Epithelial cell of prostate (primary cell): Measurements from ENCODE around the gene BBS2.

ENCODE experiments used
- DNase-seq: peaks from one replicate; pipeline ENCODE4 v3.0.0-alpha.2; 2011; ENCODE audit warnings: low read depth, low spot score
- H3K27ac ChIP-seq: fragments of 450-650 bp; 2 replicates; pipeline ENCODE4 v1.5.1; 2017; ENCODE audit warnings: mild to moderate bottlenecking

The BBS2 gene

GRCh38 chr16:56478281-56479049 lies 41.4 kb downstream of the BBS2 start:
- DNase-seq: no peak
- peak overlapping the region; percentile 54 for H3K27ac ChIP-seq

- H3K27ac ChIP-seq: peak overlapping the region; percentile 75
Measured at GRCh38 chr16:56477096-56477878, 42.5 kb downstream of the BBS2 start.

GRCh38 chr16:56475201-56475600 lies 44.6 kb downstream of the BBS2 start:
- no peak for DNase-seq
- no peak overlapping the region for H3K27ac ChIP-seq

More at GRCh38 chr16:56477096-56477878, 42.5 kb downstream of the BBS2 start:
- peak; percentile 27 for DNase-seq

- H3K27ac ChIP-seq: peak overlapping the region; percentile 44
- DNase-seq: no peak
Measured at GRCh38 chr16:56470666-56471065, 49.2 kb downstream of the BBS2 start.

GRCh38 chr16:56470232-56470631 lies 49.6 kb downstream of the BBS2 start:
- peak overlapping the region; percentile 44 for H3K27ac ChIP-seq
- DNase-seq: peak; percentile 44

DNA sequence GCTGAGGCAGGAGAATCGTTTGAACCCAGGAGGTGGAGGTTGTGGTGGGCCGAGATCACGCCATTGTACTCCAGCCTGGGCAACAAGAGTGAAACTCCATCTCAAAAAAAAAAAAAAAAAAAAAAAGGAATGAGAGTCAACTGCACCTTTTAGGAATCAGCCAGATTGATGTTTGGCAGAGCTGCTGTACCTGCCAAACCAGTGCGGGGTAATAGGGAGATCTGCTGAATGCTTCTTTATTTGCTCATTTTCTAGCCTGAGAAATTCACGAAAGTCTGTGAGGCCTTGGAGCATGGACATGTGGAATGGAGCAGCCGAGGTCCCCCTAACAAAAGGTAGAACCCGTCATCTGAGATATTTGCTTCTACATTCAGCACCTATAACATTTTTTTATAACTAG lies 50.1 kb downstream of the BBS2 start:
- DNase-seq: no peak
- H3K27ac ChIP-seq: peak overlapping the region; percentile 44

DNA sequence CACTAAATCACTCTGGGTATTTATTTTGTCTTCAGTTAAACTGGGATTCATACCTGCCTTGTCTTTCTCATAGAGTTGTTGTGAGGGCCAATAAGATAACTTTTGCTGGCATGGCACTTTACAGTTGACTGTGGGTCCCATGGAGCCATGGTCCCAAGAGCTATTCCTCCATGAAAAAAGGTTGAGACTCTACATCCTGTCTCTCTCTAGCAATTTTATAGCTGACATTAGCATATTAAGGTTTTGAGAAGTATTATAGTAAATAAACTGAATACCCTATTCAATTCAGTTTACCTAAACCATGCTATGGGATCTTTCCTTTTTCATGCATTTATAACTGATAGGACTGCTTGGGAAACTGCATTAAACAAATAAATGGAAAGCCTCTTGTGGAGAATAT lies 51.0 kb downstream of the BBS2 start:
- H3K27ac ChIP-seq: no peak overlapping the region
- no peak for DNase-seq

DNA sequence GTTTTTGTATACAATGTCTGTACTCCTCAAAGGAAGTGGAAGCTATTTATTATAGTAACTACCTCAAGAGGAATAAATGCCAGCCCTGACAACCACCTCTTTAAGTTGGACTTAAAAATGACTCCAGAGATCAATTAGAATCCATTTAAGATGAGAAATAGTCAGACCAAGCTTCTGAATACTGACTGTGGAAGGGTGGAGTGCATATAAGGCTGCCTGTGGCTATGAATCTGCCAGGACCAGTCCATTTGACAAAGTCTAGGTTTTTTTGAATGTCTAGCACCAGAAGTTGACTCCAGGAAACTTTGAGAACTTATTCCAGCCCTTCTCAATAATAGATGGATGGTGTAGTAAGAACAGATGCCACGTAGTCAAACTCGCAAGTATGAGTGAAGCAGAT lies 53.5 kb downstream of the BBS2 start:
- DNase-seq: no peak
- no peak overlapping the region for H3K27ac ChIP-seq

GRCh38 chr16:56463153-56463552 lies 56.7 kb downstream of the BBS2 start:
- no peak overlapping the region for H3K27ac ChIP-seq
- no peak for DNase-seq

DNA sequence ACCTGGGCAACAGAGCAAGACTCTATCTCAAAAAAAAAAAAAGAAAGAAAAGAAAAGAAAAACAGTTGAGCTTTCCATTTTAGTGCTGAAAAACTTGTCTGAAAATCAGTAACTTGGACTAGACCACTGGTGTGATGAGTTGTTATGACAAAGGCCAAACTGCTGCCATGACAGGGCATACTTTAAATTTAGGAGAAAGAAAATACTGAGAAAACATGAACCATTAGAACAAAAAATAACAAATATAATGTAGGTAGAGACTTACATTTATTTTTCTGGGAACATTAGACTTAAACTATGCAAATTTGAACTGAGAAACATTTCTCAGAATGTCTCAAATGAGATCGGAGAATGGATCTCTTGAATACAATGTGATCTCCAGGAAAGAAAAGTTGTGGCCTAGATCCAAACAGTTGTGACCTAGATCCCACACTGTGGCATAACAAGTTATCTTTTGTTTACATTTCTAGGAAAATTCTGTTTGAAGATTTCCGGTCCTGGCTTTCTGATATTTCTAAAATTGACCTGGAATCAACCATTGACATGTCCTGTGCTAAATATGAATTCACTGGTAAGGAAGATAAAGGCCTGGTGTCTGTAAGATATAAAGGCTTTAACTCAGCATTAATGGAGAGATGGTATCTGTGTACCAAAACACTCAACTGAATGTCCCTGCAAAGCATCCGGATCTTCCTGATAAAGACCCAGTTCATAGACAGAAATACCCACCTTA lies 57.6 kb downstream of the BBS2 start:
- no peak overlapping the region for H3K27ac ChIP-seq
- no peak for DNase-seq

- H3K27ac ChIP-seq: no peak overlapping the region
Measured at GRCh38 chr16:56460101-56460500, 59.7 kb downstream of the BBS2 start.

DNA sequence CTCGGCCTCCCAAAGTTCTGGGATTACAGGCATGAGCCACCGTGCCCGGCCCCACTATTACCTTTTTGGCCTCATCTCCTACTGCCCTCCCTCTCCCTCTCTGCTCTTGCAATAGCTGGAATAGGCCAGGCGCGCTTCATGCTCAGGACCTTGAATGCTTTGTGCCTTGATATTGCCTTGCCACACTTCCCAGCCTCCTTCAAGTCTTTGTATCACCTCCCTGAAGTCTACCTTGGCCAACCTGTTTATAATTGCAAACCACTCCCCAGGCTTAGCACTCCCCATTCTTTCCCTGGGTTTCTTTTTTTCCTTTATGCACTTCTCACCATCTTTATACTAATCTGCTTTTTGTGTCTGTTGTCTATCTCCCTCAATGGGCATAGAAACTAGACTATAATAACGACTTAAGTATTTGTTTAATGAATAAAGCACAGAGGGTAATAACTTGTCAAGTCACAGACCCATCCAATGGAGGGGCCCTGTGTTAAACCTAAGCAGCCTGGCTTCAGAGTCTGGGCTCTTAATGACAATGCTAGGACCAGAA lies 61.8 kb downstream of the BBS2 start:
- no peak for DNase-seq
- H3K27ac ChIP-seq: no peak overlapping the region

More at GRCh38 chr16:56460101-56460500, 59.7 kb downstream of the BBS2 start:
- DNase-seq: no peak

- DNase-seq: no peak
- H3K27ac ChIP-seq: peak overlapping the region; percentile 77
Measured at GRCh38 chr16:56451753-56452689, 67.8 kb downstream of the BBS2 start.

DNA sequence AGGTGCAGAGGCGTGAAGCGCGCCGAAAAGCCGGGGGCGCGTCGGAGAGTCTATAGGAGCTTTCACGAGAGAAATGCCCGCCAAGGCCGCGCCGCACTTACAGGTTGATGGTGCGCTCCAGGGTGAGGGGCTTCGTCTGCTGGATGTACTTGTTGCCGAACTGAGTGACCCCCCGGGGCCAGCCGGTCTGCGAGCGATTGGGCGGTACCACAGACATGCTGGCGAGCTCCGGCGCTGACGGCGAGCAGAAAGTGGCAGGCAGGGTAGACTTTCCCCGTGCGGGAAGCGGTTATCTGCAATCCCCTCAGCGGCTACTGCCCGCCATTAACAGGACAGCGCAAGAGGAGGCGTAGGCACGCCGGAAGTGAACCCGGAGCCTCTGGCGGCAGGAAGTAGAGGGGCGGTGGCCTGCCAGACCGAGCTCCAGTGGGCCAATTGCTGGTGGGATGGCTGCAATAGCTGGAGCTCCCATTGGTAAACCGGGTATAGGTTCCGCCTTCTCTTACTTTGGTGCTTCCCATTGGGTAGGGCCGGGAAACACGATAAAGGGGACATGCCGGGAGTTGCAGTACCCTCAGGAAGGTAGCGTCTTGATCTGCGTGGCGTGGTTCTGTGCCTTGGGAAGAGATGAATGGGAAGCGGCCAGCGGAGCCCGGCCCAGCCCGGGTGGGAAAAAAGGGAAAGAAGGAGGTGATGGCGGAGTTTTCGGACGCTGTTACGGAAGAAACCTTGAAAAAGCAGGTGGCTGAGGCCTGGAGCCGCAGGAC lies 68.7 kb downstream of the BBS2 start, which contains the start of the genes NUDT21 and OGFOD1:
NUDT21 (minus strand) TSS at position 347 of the 767 bp plus-strand sequence; CDS start at position 217, 130 bp downstream.
OGFOD1 (plus strand) TSS at position 569 of the 767 bp plus-strand sequence; CDS start at position 628, 59 bp downstream.
- peak; percentile 90 for DNase-seq
- H3K27ac ChIP-seq: peak within 1 kb of the TSS; percentile 77

DNA sequence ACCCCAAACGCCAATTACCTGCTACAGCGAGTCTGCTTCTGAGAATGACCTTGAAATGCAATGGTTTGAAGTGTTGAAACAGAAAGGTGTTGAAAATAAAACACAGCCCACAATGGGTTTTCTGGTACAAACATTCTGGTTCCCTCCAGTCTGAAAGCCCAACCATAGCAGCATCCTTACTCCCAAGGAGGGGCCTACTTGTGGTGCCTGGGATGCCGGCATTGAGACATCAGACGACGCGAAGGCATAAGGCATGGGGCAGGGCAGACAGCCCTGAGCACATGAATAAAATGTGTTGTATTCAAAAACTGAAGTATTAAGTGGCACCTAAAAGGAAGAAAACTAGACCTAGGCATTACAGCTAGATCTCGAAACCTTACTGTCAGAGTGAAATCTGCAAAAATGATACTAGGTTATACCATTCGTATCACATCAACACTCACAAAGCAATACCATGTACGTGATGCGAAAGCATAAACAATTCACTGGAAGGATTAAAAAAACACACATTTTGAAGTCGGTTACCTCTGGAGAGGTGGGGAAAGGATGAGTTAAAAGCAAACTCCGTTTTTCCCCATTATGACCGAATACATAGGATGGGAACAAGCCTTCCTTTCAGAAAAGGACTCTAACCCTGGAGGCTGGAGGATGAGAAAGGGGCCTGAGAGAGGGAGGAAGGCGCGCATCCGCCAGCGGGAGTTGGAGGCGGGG lies 69.4 kb downstream of the BBS2 start:
- no peak for DNase-seq
- H3K27ac ChIP-seq: peak overlapping the region; percentile 77

- H3K27ac ChIP-seq: no peak overlapping the region
- no peak for DNase-seq
Measured at GRCh38 chr16:56448005-56448404, 71.8 kb downstream of the BBS2 start.

DNA sequence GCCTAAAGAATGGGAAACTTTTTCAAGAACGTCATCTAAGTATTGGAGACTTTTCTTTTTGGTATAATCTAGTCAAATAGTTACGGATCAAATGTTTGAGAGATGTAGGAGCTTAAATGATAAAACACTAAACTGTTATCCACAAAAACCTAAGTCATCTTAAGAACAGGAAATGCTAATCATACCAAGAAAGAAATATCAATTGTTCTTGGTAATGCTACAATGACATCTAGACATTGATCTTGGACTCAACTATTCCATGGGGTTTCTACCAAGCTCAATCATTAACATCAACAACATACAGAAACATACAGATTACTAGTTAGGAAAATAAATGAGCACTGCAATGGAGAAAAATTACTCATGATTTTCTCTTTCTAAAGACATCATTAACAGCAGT lies 72.5 kb downstream of the BBS2 start:
- DNase-seq: no peak
- H3K27ac ChIP-seq: no peak overlapping the region

GRCh38 chr16:56438038-56438437 lies 81.8 kb downstream of the BBS2 start:
- H3K27ac ChIP-seq: no peak overlapping the region

More at GRCh38 chr16:56438038-56438437, 81.8 kb downstream of the BBS2 start:
- no peak for DNase-seq
